Chondrocyte (in vitro differentiated cells): Measurements from ENCODE around the gene PRSS50. TPM values are rescaled to one million over a fixed set of nuclear protein-coding genes. Genes with fewer than 3 reads are reported as not detected.

Experiments
- DNase-seq: peaks from one replicate; pipeline ENCODE4 v3.0.0; 2021; ENCODE audit warnings: mixed read lengths, low spot score
- H3K27ac Mint-ChIP-seq: one replicate; pipeline ENCODE4 v1.8.0; 2021; ENCODE audit warnings: mild to moderate bottlenecking, moderate library complexity, mixed read lengths; ENCODE audit not compliant: unreplicated experiment
- H3K27me3 Mint-ChIP-seq: 2 replicates; pipeline ENCODE4 v1.8.0; 2021; ENCODE audit warnings: low read depth, mixed read lengths
- H3K36me3 Mint-ChIP-seq: 2 replicates; pipeline ENCODE4 v1.8.0; 2021; ENCODE audit warnings: low read depth, mixed read lengths
- H3K4me1 Mint-ChIP-seq: 2 replicates; pipeline ENCODE4 v1.8.0; 2021; ENCODE audit warnings: low read depth, mild to moderate bottlenecking, mixed read lengths
- H3K4me3 Mint-ChIP-seq: one replicate; pipeline ENCODE4 v1.8.0; 2021; ENCODE audit warnings: mild to moderate bottlenecking, moderate library complexity, mixed read lengths; ENCODE audit not compliant: unreplicated experiment
- H3K9me3 Mint-ChIP-seq: 2 replicates; pipeline ENCODE4 v1.8.0; 2021; ENCODE audit warnings: low read depth, mixed read lengths
- CTCF ChIP-seq: fragments of 200-600 bp; sonication (generic); IDR thresholded peaks from 2 replicates; pipeline ENCODE4 v1.5.0; 2021; ENCODE audit warnings: antibody characterized with exemption, mild to moderate bottlenecking, moderate library complexity
- total RNA-seq: library from RNA; stranded (reverse); gene quantifications from 3 replicates; pipeline ENCODE4 v1.2.1, GENCODE V29; 2021

PRSS50 gene
- total RNA-seq, 1 donor from 2014 or later: not detected

DNA sequence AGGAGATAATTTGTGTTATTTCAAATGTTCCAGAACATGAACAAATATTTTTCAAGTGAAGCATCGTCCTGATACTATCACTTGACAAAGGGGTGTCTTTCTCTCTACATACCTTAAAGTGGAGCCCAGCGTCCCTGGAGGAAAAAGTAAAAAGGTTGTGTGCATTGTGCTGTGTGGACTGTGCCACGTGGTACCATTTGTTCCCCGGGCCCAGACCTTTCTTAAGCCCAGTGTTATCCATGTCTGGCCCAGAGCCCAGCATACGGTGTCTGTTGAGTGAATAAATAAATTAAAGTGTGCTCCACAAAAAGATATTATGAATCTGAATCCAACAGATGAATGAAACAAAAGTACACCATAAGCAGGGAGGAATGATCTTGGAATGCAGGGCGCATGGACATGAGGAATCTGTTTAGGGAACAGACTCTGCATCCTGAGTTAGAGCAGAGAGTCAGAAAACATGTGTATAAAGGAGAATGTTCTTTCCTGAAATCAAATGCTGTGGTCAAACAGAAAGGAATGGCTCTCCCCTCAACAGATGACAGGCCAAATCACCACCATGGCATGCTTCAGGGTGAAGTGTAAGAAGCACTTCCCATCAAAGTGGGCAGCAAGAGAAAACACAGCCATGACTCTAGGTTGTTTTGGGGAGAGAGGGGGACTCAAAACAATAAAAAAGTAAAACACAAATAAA lies 8.1 kb upstream of the PRSS50 start:
- H3K36me3 Mint-ChIP-seq: no peaks in the 10 kb centered on the region
- peaks cover 15% of the 10 kb centered on the region for H3K27me3 Mint-ChIP-seq
- H3K27ac Mint-ChIP-seq: no peak overlapping the region
- peaks cover 4% of the 10 kb centered on the region for H3K9me3 Mint-ChIP-seq
- no peak for DNase-seq
- H3K4me3 Mint-ChIP-seq: no peak overlapping the region
- TF ChIP-seq CTCF: no peak
- H3K4me1 Mint-ChIP-seq: peaks cover 13% of the 10 kb centered on the region

DNA sequence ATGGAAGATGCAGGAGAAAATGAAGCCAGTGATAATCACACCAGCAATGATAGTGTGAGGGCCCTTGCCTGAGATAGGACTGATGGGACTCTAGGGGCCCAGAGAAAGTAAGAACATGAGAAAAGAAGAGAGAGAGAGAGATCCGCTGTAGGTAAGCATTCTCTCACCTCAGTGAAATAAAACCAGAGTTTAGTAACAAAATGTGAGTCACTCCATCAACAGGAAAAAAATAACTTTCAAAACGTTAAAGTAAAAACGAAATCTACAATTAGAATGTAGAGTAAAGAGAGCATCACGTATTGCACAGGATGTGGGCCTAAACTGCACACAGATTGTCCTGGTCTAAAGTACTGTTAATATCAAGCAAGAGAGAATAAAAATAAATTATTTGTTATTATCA lies 6.8 kb upstream of the PRSS50 start:
- Mint-ChIP-seq H3K27ac (no peak overlapping the region), H3K4me1 (peaks cover 13% of the 10 kb centered on the region), H3K4me3 (no peak overlapping the region), H3K36me3 (no peaks in the 10 kb centered on the region), H3K27me3 (peaks cover 11% of the 10 kb centered on the region), H3K9me3 (peaks cover 4% of the 10 kb centered on the region)
- no peak for DNase-seq
- no peak for TF ChIP-seq CTCF

DNA sequence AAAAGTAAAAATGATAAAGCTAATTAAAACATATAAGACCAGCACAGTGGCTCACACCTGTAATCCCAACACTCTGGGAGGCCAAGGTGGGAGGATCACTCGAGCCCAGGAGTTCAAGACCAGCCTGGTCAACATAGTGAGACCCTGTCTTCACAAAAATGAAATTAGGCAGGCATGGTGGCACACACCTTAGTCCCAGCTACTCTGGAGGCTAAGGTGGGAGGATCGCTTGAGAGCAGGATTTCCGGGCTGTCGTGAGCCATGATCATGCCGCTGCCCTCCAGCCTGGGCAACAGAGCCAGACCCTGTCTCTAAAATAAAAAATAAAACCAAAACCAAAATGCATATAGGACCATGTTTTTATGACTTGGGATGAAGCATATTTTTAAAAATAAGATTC lies 4.8 kb upstream of the PRSS50 start:
- Mint-ChIP-seq H3K27ac (no peak overlapping the region), H3K36me3 (no peaks in the 10 kb centered on the region), H3K4me1 (peaks cover 13% of the 10 kb centered on the region), H3K27me3 (peaks cover 3% of the 10 kb centered on the region), H3K9me3 (peaks cover 4% of the 10 kb centered on the region), H3K4me3 (no peak overlapping the region)
- DNase-seq: no peak
- TF ChIP-seq CTCF: no peak

DNA sequence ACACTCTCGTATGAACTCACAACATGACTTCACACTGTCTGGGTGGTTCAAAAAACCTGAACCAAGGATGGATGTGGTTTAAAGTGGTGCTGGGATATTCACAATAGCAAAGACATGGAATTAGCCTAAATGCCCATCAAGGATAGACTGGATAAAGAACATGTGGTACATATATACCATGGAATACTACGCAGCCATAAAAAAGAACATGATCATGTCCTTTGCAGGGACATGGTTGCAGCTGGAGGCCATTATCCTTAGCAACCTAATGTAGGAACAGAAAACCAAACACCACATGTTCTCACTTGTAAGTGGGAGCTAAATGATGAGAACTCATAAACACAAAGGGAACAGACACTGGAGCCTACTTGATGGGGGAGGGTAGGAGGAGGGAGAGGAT lies 3.3 kb upstream of the PRSS50 start:
- no peaks in the 10 kb centered on the region for H3K36me3 Mint-ChIP-seq
- H3K9me3 Mint-ChIP-seq: peaks cover 4% of the 10 kb centered on the region
- no peak overlapping the region for H3K27ac Mint-ChIP-seq
- peaks cover 11% of the 10 kb centered on the region for H3K4me1 Mint-ChIP-seq
- H3K4me3 Mint-ChIP-seq: no peak overlapping the region
- H3K27me3 Mint-ChIP-seq: peaks cover 5% of the 10 kb centered on the region
- TF ChIP-seq CTCF: no peak
- DNase-seq: no peak

GRCh38 chr3:46719735-46720271 lies 2.1 kb upstream of the PRSS50 start:
- Mint-ChIP-seq H3K4me3 (no peak overlapping the region), H3K9me3 (peaks cover 4% of the 10 kb centered on the region), H3K27ac (no peak overlapping the region), H3K4me1 (no peaks in the 10 kb centered on the region), H3K36me3 (no peaks in the 10 kb centered on the region), H3K27me3 (peaks cover 5% of the 10 kb centered on the region)
- no peak for DNase-seq
- TF ChIP-seq CTCF: no peak
